SK-N-DZ (cell line): ENCODE results near the gene CD6.

Experiments used
- DNase-seq: peaks from one replicate; pipeline ENCODE4 v3.0.0-alpha.2; 2015; ENCODE audit warnings: low spot score

Gene CD6

DNA sequence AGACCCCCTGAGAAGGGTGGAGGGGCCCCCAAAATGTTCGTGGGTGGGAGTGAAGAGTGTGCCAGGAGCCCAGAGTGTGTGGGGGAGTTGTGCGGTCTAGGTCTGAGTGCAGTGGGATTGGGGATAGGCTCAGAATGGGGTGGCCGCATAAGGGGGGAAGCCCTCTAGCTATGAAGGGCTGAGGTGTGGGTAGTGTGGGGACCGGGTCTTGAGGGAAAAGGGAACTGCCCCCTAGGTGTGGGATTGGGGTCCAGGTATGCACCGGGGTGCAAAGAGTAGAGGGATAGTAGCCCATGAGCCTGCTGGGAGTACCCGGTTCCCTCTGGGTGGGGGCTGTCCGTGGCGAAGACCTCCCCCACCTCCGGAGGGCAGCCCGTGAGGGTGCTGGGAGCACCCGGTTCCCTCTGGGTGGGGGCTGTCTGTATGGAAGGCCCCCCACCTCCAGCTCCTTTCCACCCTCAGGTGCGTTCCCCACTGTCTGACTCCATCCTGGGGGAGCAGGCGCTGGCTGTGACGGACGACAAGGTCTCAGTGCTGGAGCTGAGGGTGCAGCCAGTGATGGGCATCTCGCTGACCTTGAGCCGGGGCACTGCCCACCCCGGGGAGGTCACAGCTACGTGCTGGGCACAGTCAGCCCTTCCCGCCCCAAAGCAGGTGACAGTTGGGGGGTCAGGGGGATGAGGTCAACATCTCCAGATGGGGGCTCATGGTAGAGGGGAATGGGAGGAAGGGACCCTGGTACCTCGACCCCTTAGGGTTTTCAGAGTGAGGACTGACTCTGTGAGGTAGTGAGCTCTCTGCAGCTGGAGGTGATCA is 36.5 kb upstream of the CD6 start:
- no peak for DNase-seq

DNA sequence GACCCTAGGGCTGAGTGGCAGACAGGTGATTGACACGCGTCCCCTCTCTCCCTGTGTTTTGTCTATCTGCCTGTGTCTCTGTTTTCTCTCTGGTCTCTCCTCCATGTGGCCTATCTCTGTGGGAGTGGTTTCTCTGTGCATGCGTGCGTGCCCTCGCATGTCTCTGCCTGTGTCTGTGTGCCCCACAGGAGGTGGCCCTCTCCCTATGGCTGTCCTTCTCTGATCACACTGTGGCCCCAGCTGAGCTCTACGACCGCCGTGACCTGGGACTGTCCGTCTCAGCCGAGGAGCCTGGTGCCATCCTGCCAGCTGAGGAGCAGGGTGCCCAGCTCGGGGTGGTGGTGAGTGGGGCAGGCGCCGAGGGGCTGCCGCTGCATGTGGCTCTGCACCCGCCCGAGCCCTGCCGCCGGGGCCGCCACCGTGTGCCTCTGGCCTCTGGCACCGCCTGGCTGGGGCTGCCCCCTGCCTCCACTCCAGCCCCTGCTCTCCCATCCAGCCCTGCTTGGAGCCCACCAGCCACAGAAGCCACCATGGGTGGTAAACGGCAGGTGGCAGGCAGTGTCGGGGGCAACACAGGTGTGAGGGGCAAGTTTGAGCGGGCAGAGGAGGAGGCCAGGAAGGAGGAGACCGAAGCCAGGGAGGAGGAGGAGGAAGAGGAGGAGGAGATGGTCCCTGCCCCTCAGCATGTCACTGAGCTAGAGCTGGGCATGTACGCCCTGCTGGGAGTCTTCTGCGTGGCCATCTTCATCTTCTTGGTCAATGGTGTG is 35.6 kb upstream of the CD6 start:
- no peak for DNase-seq

DNA sequence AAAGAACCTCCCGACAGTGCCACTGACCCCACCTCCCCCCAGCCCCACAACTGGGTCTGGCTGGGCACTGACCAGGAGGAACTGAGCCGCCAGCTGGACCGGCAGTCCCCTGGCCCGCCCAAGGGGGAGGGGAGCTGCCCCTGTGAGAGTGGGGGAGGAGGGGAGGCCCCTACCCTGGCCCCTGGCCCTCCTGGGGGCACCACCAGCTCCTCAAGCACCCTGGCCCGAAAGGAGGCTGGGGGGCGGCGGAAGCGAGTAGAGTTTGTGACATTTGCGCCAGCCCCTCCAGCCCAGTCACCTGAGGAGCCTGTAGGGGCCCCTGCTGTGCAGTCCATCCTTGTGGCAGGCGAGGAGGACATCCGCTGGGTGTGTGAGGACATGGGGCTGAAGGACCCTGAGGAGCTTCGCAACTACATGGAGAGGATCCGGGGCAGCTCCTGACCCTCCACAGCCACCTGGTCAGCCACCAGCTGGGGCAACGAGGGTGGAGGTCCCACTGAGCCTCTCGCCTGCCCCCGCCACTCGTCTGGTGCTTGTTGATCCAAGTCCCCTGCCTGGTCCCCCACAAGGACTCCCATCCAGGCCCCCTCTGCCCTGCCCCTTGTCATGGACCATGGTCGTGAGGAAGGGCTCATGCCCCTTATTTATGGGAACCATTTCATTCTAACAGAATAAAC is 34.9 kb upstream of the CD6 start:
- DNase-seq, result no peak

DNA sequence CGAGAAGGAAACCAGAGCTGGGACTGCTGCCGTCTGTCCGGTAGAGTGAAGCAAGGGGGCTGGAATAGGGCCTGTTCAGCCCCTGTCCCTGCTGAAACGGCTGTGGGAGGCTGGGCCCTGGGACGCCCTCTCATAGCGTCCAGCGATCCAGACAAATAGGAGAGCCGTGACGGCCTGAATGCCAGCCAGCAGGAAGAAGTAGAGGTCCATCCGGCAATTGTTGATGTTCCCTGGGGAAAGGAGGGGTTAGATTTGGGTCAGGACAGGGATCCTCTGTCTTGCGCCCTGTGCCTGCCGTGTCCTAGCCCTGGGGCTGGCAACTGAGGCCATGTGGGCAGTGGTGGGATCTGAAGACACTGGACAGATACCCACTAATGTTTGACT is 34.3 kb upstream of the CD6 start:
- DNase-seq, result no peak

DNA sequence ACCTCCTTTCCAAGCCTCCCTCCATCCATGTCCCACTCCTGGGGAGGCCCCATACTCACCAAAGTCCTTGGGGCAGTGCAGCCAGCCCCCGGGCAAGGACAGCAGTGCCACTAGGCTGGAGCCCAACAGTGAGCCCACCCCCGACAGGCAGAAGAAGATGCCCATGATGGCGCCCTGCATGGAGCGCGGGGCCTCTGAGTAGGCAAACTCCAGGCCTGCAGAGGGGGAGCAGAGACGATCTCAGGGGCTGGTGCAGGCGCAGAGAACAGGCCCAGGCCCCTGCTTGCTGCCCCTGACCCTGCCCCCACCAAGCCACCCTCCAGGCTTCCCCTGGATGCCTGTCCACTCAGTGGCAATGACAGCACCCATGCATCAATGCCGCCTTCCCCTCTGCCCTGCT is 33.7 kb upstream of the CD6 start:
- no peak for DNase-seq

DNA sequence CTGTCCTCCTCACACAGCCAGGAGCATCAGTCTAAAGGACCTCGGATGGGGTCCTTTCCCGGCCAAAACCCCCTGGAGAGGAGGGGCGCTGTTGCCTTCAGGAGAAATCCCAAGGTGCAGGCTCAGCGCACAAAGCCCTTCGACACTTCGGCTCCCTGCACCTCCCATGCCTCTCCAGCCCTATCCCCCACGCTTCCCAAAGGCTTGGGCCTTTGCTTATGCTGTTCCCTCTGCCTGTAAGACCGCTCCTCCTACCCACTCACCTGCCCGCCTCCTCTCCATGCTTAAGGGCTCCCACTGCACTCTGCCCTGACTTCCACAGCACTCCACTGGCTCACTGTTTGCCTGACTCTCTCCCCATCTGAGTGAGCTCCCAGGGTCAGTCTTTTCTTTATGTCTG is 33.0 kb upstream of the CD6 start:
- no peak for DNase-seq

DNA sequence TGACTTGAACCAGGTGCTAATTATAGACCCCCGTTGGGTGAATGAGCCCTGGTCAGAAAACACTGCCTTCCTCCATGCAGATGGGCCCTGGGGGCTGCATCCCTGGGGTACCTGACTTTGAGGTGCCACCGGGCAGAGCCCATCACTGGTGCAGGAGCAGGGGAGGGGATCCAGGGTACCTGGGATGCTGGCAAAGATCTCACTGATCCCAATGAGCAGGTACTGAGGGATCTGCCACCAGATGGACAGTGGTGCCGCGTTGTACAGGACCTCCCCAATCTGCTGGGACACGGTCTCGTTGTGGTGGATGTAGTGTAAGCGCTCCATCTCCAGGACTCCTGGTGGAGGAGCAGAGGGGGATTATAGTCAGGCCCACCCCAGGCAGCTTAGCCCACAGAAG is 32.2 kb upstream of the CD6 start:
- no peak for DNase-seq

DNA sequence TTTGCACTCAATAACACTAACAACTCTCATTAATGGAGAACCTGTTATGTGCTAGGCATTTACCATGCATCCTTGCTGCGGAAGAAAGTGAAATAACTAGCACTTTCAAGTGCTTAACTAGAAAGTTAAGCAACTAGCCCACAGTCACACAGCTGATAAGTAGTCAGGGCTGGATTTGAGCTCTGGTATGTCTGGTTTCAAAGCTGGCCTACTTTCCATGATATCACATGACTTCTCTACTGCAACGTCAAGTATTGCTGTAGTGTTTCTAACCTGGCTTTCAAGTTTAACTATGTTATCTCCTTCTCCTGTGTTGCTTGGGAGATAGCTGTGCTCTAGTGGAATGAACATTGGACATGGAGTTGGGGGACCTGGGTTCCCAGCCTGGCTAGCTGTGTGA is 31.6 kb upstream of the CD6 start:
- no peak for DNase-seq

DNA sequence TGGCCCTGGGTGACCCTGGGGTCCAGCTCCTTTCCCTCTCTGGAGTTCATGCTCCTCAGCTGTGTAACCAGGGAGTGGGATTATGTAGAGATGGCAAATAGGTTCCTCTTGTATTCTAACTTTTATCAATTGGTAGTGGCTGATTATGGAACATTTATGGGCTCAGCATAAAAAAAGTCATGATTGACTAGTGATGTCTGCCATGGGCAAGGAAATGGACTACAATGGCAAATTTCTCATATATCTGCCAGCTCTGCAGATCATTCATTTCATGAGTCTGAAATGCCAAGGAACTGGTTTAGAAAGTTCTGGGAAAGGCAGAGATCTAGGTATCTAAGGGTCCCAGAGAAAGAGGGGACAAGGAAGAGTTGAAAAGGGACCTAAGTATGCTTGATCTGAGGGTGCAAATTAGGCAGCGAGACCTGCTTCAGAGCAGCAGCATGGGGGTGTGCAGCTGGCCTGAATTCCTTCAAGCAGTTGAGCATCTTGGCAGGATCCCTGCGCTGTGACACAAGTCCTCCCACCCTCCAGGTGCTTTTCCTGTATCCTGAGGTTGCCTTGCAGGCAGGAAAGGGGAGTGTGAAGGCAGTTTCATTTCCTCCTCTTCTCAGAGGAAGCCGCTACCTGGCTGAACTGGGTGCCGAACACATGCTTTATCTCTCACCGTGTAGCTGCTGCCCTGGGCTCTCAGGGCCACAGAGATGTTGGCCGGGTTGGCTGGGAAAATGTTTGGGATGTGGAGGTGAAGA is 29.9 kb upstream of the CD6 start:
- no peak for DNase-seq

DNA sequence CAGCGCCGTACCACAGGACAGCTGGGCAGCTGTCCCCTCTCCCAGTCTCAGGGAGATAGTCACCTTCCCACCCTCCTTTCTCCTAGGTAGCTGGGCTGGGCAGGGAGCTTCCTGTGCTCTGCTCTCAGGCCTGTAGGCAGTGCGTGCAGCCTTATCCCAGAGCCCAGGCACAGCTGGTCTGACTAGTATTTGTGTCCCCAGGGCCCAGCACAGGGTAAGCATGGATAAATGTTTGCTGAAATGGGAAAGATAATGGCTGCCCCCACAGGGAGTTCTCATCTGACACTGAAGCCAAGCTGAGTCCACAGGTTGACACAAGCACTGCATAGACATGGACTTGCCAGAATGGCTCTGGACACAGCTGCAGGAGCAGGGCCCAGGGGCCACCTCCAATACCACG is 29.3 kb upstream of the CD6 start:
- DNase-seq, result no peak

DNA sequence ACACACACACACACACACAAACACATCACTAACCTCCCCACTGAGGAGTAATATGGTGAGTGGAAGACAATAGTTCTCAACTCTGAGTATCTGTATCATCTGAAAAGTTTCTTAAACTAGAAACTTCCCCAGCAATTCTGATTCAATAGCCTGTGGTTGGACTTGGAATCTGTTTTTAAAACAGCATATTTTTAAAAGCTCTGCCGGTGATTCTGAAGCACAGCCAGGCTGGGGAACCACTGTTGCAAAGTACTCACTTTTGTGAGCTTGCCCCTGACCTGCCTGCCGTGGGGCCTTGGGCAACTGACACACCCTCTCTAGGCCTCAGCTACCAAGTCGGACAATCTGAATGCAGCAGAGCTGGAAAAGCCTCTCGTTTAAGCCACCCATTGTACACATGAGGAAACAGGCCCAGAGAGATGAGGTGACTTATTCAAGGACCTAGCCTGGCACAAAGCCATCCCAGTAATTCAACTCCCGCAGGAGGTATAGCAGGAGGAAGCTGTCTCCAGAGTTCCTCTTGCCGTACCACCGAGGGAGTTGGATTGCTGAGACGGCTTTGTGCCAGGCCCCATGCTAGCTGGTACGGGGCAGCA is 28.4 kb upstream of the CD6 start:
- no peak for DNase-seq

DNA sequence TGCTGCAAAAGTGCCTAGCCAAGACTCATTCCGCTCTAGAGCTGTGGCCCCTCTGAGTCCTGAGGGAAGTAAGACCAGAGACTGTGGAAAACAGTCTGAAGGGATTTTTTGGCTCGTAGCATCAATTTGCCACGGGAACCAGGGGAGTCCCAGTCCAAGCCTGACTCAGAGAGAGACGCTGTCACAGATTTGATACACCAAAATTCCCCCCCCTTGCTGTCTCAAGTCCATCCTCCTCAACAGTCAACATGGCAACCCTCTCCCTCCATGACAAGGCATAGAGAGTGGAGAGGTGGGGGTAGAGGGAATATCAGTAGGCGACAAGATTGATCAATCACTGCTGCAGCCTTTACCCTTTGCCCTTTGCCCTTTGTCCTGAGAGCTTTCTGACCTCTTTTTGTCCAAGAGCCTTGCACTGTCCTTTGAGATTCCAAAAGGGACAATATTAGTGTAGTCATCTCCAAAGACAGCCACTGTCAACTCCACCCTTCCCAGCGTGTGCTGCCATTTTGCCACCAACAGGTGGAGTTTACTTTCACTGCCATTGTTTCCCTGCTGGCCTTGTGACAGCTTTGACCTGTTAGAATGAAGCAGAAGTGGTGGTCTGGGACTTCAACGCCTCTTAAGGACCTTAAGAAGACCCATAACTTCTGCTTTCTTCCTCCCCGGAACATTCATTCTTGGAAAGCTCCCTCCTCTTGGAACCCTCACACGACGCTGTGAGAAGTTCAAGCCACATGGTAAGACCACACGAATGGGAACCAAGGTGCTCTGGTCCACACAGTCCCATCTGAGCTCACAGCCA is 26.8 kb upstream of the CD6 start:
- DNase-seq, result no peak

DNA sequence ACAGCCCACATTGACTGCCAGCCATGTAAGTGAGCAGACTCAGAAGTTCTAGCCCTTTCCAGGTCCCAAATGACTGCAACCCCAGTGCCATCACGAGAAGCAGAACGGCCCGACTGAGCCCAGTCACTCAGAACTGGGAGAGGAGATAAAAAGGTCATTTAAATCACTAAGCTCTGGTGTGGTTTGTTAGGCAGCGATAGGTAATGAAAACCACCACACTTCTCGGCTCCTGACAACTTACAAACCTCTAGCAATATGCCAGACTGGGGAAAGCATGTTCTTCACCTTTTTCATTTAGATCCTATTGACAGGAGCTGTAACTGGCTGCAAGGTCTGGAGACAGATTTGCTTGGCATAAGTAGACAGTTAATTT is 26.2 kb upstream of the CD6 start:
- no peak for DNase-seq

DNA sequence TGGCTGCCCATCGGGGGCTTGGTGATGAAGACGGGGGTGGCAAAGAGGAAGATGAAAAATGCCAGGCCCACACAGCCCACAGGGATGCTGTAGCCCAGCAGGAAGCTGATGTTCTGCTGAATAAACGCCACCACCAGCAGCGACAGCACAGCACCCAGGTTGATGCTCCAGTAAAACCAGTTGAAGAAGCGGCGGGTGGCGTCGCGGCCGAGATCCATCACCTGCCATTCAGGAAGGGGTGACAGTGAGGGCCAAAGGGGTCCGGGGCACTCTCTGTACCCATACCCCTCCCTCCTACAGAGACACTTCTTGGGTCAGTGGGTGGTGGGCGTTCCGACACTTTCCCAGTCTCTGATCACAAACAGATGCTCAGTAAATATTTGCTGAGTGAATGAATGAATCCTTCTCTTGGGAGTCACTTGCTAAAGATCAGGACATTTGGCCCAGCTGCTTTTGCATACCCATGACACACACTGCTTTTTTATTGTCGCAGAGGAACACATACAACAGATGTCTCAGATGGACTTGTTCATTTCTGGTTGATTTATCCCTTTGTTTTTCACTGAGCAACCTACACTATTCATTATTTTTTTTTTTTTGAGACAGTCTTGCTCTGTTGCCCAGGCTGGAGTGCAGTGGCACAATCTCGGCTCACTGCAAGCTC is 24.7 kb upstream of the CD6 start:
- no peak for DNase-seq

DNA sequence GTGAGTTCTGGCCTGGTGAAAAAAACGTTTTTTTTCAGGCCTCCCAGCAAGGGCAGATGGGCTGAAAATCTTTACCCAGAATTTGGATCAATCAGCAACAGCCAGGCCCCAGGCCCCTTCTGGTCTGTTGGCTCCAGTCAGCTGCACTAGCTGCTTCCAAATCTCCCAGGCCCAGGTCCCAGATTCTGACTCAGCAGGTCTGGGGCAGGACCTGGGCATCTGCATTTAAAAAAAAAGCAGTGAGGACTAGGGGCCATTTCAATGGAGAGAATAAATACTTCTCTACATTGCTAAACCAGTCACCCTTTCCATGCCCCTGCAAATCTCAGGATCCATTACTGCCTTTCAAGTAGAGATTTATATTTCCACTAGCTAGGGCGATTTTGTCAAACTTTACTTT is 23.8 kb upstream of the CD6 start:
- DNase-seq, result no peak

DNA sequence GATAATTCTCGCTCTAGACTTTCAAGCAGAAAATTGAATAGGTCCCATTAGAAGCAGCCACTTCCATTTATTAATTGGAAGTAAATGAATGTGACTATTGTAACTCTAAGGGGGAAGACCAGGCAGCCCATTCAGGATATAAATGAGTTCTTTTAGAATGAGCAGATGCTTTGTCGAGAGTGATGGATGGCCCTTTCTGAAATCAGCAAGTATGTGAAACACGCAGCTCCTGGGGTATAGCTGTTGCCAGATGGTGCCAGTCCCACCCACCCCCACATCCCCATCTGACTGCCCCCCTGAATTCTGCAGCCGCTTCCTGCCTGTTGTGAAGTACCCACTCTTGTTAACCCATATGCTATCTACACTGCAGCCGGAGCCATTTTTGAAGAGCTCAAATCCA is 23.2 kb upstream of the CD6 start:
- no peak for DNase-seq

DNA sequence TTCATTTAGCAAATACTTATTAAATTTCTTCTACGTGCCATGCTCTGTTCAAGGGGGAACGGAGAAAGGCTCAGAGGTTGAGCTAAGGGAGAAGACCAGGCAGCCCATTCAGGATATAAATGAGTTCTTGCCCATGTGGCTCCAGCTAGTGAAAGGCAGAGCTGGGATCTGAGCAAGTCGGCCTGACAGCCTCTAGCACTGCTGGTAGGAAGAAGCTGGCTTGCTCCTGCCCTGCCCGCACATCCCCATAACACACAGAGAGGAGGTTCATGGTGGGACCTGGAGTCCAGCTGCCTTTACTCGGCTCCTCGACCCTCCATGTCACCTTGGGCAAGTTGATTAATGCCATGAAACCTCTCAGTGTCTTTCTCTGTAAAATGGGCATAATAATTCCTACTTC is 21.5 kb upstream of the CD6 start:
- no peak for DNase-seq

DNA sequence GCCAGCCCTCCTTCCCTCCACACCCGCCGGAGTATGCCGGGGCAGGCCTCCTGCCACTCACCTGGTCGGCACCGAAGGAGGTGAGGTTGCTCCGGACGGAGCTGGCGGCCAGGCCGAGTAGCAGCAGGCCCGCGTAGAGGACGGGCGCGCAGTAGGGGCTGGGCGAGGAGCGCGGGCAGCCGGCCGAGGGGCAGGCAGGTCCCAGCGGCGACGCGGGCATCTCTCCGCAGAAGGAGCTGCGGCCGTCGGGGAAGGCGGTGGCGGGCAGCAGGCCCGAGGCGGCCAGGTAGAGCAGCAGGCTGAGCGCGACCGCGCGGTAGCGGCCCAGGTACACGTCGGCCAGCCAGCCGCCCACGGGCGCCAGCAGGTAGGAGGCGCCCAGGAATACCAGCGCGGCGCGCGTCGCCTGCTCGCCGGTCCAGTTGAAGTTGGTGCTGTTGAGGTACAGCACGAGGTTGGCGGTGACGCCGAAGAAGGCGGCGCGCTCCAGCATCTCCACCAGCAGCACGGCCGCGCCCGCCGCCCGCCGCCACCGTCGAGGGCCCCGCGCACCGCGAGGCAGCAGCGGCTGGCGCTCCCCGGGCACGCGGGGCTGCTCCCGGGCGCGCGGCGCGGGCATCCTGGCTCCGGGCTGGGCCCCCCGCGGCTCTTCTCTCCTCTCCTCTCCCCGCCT is 20.4 kb upstream of the CD6 start:
- DNase-seq, result no peak

DNA sequence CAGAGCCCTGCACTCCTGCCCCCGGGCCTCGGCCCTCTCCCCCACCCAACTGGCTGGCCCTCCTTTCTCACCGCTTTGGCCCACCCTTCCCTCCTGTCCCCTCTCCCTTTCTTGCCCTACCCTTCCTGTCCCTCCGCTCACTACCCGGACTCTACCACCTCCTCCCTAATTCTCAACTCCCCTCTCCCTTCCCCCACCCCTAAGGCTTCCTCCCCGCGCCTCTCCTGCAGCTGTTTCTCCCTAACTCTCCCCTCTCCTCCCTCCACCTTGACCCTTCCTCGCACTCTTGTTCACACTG is 19.9 kb upstream of the CD6 start:
- no peak for DNase-seq
